Gastroesophageal sphincter (tissue), 3 donors: Measurements from ENCODE around the gene PLCL1.

Source experiments
- CTCF ChIP-seq, 4 experiments: fragments of 200-600 bp in 2 of 4; fragments of 450-650 bp in 2 of 4; sonication (generic) in 1 of 4; IDR thresholded peaks; one replicate each; pipeline ENCODE4 v1.5.1; 2017 to 2019; ENCODE audit warnings: antibody characterized with exemption in 4 of 4, mild to moderate bottlenecking in 2 of 4, moderate library complexity in 2 of 4
- EP300 ChIP-seq: sonication (generic); formaldehyde crosslinking; IDR thresholded peaks from one replicate; pipeline ENCODE4 v1.6.1; 2017; ENCODE audit warnings: antibody characterized with exemption, mild to moderate bottlenecking
- POLR2A ChIP-seq, 2 donors: fragments of 450-650 bp; IDR thresholded peaks; one replicate each; pipeline ENCODE4 v1.6.1; 2017; ENCODE audit warnings: antibody characterized with exemption in 2 of 2, mild to moderate bottlenecking in 2 of 2, moderate library complexity in 1 of 2

DNA sequence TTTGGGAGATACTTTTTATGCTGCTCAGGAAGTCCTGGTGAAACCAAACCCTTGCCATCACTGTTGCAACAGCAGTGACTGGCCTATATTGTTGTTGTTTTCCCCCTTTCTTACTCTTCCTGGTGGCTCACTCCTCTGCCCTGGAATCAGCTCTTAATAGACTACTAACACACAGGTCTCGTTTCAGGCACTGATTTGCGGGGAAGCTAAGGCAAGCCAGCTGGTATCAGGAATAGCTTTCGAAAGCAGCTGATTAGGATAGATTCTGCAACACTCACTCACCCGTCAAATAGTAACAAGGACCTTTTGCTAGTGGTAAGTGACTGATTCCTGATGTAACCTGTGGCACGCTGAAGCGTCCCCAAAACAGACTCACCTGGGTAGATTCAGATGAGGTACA, 360.4 kb downstream of the PLCL1 start:
- TF ChIP-seq POLR2A (IDR thresholded peaks at IDR 0.05) (no peak), CTCF (IDR thresholded peaks at IDR 0.05) (no peak), EP300 (no peak)
